Neural cell (in vitro differentiated cells): Measurements from ENCODE around the gene NTN4. TPM values are rescaled to one million over a fixed set of nuclear protein-coding genes. Genes with fewer than 3 reads are reported as not detected.

Source experiments
- H2AFZ ChIP-seq: fragments of 200-600, 300-800 bp; sonication (generic), shearing (Covaris generic); 2 replicates; pipeline ENCODE4 v1.6.0; 2014; ENCODE audit warnings: low read depth, mild to moderate bottlenecking, antibody characterized with exemption, low read length, moderate library complexity
- H3F3A ChIP-seq: fragments of 200-600 bp; shearing (Covaris generic); 2 replicates; pipeline ENCODE4 v1.6.1; 2016; ENCODE audit warnings: mild to moderate bottlenecking, moderate library complexity, mixed read lengths, antibody characterized with exemption, low read length; ENCODE audit not compliant: insufficient read depth, poor library complexity, severe bottlenecking
- H3K27ac ChIP-seq: fragments of 200-600, 300-800 bp; sonication (generic), shearing (Covaris generic); 2 replicates; pipeline ENCODE4 v1.5.1; 2014; ENCODE audit warnings: mild to moderate bottlenecking, low read length, moderate library complexity
- H3K27me3 ChIP-seq: fragments of 300-800, 200-600 bp; sonication (generic), shearing (Covaris generic); 2 replicates; pipeline ENCODE4 v1.6.0; 2014; ENCODE audit warnings: mild to moderate bottlenecking, low read depth, low read length, moderate library complexity; ENCODE audit not compliant: insufficient read depth
- H3K36me3 ChIP-seq: fragments of 300-800, 200-600 bp; sonication (generic), shearing (Covaris generic); 2 replicates; pipeline ENCODE4 v1.5.1; 2014; ENCODE audit warnings: mild to moderate bottlenecking, antibody characterized with exemption, low read length, moderate library complexity; ENCODE audit not compliant: insufficient read depth
- H3K4me2 ChIP-seq: fragments of 300-800, 200-600 bp; sonication (generic), shearing (Covaris generic); 2 replicates; pipeline ENCODE4 v1.6.0; 2014; ENCODE audit warnings: mild to moderate bottlenecking, low read length
- H3K4me3 ChIP-seq: fragments of 300-800, 200-600 bp; sonication (generic), shearing (Covaris generic); 2 replicates; pipeline ENCODE4 v1.5.1; 2014; ENCODE audit warnings: mild to moderate bottlenecking, low read length, moderate library complexity
- H3K79me2 ChIP-seq: fragments of 200-600 bp; shearing (Covaris generic); replicated peaks from 2 replicates; pipeline ENCODE4 v1.6.0; 2014; ENCODE audit warnings: mild to moderate bottlenecking, low read length, moderate library complexity; ENCODE audit not compliant: insufficient read depth
- H3K9ac ChIP-seq: fragments of 300-800, 200-600 bp; sonication (generic), shearing (Covaris generic); 2 replicates; pipeline ENCODE4 v1.6.1; 2016; ENCODE audit warnings: mild to moderate bottlenecking, low read length, mixed read lengths
- H3K9me2 ChIP-seq: fragments of 200-600 bp; shearing (Covaris generic); 2 replicates; pipeline ENCODE4 v1.6.1; 2016; ENCODE audit warnings: mild to moderate bottlenecking, low read length, mixed read lengths; ENCODE audit not compliant: insufficient read depth
- H3K9me3 ChIP-seq: fragments of 200-600, 300-800 bp; sonication (generic), shearing (Covaris generic); 2 replicates; pipeline ENCODE4 v1.6.1; 2016; ENCODE audit warnings: mild to moderate bottlenecking, mixed run types, low read length, moderate library complexity, mixed read lengths
- H4K20me1 ChIP-seq: fragments of 200-600 bp; shearing (Covaris generic); 2 replicates; pipeline ENCODE4 v1.6.1; 2016; ENCODE audit warnings: mild to moderate bottlenecking, mixed run types; ENCODE audit not compliant: insufficient read depth
- EP300 ChIP-seq: fragments of 450-650 bp; conservative IDR thresholded peaks from 2 replicates; pipeline ENCODE4 v1.6.1; 2014; ENCODE audit warnings: antibody characterized with exemption, mild to moderate bottlenecking, moderate library complexity; ENCODE audit not compliant: poor library complexity, severe bottlenecking
- EZH2 ChIP-seq: fragments of 200-600, 300-800 bp; shearing (Covaris generic), sonication (generic); IDR thresholded peaks from 2 replicates; pipeline ENCODE4 v1.6.1; 2014; ENCODE audit warnings: antibody characterized with exemption, low read length, borderline replicate concordance, mild to moderate bottlenecking; ENCODE audit not compliant: insufficient read depth, poor library complexity, severe bottlenecking
- MXI1 ChIP-seq: fragments of 450-650 bp; conservative IDR thresholded peaks from 2 replicates; pipeline ENCODE4 v1.6.1; 2014; ENCODE audit warnings: antibody characterized with exemption, mild to moderate bottlenecking; ENCODE audit not compliant: poor library complexity, severe bottlenecking
- POLR2AphosphoS5 ChIP-seq: IDR thresholded peaks from 2 replicates; pipeline ENCODE4 v1.6.1; 2012
- RAD21 ChIP-seq: fragments of 450-650 bp; conservative IDR thresholded peaks from 2 replicates; pipeline ENCODE4 v1.6.1; 2014; ENCODE audit warnings: antibody characterized with exemption, mild to moderate bottlenecking, moderate library complexity
- SMC3 ChIP-seq: fragments of 450-650 bp; conservative IDR thresholded peaks from 2 replicates; pipeline ENCODE4 v1.6.1; 2014; ENCODE audit warnings: antibody characterized with exemption, mild to moderate bottlenecking, moderate library complexity; ENCODE audit not compliant: poor library complexity
- TAF1 ChIP-seq: IDR thresholded peaks from 2 replicates; pipeline ENCODE4 v1.6.1; 2012; ENCODE audit warnings: low read depth
- polyA plus RNA-seq: library from polyadenylated mRNA; depleted of rRNA; stranded (reverse); fragments of >200 nt; gene quantifications from 2 replicates; pipeline ENCODE4 v1.2.3, GENCODE V29; 2014
- TF ChIP-seq, protein P1 (sequence below): fragments of 450-650 bp; IDR thresholded peaks from 2 replicates; pipeline ENCODE4 v1.5.1; 2014; ENCODE audit warnings: antibody characterized with exemption, mild to moderate bottlenecking, moderate library complexity; ENCODE audit not compliant: poor library complexity, severe bottlenecking
- TF ChIP-seq, protein P2 (sequence below): IDR thresholded peaks from 2 replicates; pipeline ENCODE4 v1.6.1; 2012; ENCODE audit warnings: borderline replicate concordance

Gene NTN4
- polyA plus RNA-seq, 1 donor from 2014 or later: 12.4 TPM

DNA sequence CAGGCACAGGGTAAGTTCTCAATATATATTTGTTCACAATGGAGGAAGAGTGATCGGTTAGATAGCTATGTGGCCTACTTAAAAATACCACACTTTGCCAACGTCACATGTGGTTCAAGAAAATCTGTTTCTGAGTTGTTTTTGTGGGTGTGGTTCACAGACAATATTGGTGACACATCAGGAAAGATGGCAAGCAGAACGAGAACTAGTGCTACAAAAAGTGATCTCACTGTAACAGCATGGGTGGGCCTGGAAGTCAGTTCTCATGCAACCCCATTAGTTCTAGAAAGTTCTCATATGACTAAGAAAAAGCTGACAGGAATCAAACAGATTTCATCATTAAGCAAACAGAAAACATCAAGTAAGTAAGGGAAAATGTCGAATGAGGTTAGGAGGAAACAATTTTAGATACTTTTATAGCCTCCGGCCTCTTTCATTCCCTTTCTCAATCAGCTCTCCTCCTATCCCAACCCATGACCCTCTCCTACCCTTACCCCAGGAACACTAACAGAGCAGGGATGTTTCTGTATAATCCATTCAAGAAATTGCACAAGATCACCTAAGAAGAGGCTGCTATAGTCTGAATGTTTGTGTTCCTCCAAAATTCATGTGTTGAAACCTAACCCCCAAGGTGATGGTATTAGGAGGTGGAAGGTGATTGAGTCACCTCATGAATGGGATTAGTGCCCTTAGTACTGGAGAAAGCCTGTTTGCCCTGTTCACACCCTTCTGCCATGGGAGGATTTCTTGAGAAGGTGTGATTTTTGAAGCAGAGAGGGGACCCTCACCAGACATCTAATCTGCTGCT, 15.5 kb upstream of the NTN4 start:
- Histone ChIP-seq H2AFZ (no peak overlapping the region), H3K4me3 (no peak overlapping the region), H4K20me1 (no peaks in the 10 kb centered on the region), H3K79me2 (no peaks in the 10 kb centered on the region), H3K4me2 (no peak overlapping the region), H3K9me3 (no peaks in the 10 kb centered on the region), H3K9me2 (no peaks in the 10 kb centered on the region), H3K27me3 (no peaks in the 10 kb centered on the region), H3K9ac (no peak overlapping the region), H3K36me3 (no peaks in the 10 kb centered on the region), H3K27ac (no peak overlapping the region), H3F3A (no peaks in the 10 kb centered on the region)
- TF ChIP-seq RAD21 (no peak), EZH2 (no peak), EP300 (no peak), TAF1 (no peak), MXI1 (no peak), SMC3 (no peak), POLR2AphosphoS5 (no peak)
- TF ChIP-seq, protein P1, sequence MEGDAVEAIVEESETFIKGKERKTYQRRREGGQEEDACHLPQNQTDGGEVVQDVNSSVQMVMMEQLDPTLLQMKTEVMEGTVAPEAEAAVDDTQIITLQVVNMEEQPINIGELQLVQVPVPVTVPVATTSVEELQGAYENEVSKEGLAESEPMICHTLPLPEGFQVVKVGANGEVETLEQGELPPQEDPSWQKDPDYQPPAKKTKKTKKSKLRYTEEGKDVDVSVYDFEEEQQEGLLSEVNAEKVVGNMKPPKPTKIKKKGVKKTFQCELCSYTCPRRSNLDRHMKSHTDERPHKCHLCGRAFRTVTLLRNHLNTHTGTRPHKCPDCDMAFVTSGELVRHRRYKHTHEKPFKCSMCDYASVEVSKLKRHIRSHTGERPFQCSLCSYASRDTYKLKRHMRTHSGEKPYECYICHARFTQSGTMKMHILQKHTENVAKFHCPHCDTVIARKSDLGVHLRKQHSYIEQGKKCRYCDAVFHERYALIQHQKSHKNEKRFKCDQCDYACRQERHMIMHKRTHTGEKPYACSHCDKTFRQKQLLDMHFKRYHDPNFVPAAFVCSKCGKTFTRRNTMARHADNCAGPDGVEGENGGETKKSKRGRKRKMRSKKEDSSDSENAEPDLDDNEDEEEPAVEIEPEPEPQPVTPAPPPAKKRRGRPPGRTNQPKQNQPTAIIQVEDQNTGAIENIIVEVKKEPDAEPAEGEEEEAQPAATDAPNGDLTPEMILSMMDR: no peak
- TF ChIP-seq, protein P2, sequence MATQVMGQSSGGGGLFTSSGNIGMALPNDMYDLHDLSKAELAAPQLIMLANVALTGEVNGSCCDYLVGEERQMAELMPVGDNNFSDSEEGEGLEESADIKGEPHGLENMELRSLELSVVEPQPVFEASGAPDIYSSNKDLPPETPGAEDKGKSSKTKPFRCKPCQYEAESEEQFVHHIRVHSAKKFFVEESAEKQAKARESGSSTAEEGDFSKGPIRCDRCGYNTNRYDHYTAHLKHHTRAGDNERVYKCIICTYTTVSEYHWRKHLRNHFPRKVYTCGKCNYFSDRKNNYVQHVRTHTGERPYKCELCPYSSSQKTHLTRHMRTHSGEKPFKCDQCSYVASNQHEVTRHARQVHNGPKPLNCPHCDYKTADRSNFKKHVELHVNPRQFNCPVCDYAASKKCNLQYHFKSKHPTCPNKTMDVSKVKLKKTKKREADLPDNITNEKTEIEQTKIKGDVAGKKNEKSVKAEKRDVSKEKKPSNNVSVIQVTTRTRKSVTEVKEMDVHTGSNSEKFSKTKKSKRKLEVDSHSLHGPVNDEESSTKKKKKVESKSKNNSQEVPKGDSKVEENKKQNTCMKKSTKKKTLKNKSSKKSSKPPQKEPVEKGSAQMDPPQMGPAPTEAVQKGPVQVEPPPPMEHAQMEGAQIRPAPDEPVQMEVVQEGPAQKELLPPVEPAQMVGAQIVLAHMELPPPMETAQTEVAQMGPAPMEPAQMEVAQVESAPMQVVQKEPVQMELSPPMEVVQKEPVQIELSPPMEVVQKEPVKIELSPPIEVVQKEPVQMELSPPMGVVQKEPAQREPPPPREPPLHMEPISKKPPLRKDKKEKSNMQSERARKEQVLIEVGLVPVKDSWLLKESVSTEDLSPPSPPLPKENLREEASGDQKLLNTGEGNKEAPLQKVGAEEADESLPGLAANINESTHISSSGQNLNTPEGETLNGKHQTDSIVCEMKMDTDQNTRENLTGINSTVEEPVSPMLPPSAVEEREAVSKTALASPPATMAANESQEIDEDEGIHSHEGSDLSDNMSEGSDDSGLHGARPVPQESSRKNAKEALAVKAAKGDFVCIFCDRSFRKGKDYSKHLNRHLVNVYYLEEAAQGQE: no peak

DNA sequence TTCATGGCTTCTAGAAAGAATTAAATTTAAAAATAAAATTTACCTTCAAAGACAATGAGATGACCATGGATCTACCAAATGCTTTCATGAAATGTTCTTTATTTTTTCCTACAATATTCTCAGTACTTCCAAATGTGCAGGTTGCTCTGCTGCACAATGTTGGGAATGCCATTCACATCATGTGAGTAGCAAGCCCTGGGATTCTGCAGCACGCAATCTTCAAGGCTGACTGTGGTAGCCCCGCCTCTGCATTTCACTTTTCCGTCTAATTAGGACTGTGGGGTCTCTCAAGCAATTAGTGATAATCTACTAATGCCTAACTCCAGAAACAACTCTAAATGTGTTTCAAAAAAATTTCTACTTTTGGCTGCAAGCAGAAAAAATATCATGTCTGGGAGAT, 13.7 kb upstream of the NTN4 start:
- no peaks in the 10 kb centered on the region for H3F3A ChIP-seq
- H3K4me3 ChIP-seq: no peak overlapping the region
- no peaks in the 10 kb centered on the region for H3K27me3 ChIP-seq
- H3K4me2 ChIP-seq: no peak overlapping the region
- H3K9me2 ChIP-seq: no peaks in the 10 kb centered on the region
- no peaks in the 10 kb centered on the region for H4K20me1 ChIP-seq
- no peak for TF ChIP-seq TAF1
- TF ChIP-seq, protein P2: no peak
- no peak overlapping the region for H3K9ac ChIP-seq
- H3K79me2 ChIP-seq: no peaks in the 10 kb centered on the region
- no peak overlapping the region for H3K27ac ChIP-seq
- H2AFZ ChIP-seq: no peak overlapping the region
- no peaks in the 10 kb centered on the region for H3K36me3 ChIP-seq
- H3K9me3 ChIP-seq: no peaks in the 10 kb centered on the region
